Spleen (tissue), 7 donors: Measurements from ENCODE around the gene CASQ2.

Source experiments
- POLR2A ChIP-seq, 3 donors: fragments of 450-650 bp; IDR thresholded peaks; one replicate each; pipeline ENCODE4 v1.5.1; 2017; ENCODE audit warnings: antibody characterized with exemption in 3 of 3, mild to moderate bottlenecking in 1 of 3
- POLR2AphosphoS5 ChIP-seq, 3 donors: sonication (generic); formaldehyde crosslinking; IDR thresholded peaks; one replicate each; pipeline ENCODE4 v1.5.1; 2017; ENCODE audit warnings: antibody characterized with exemption in 3 of 3
- TF ChIP-seq, protein P1 (sequence below), 11 experiments: fragments of 200-600 bp in 7 of 11; fragments of 450-650 bp in 4 of 11; sonication (generic) in 4 of 11; IDR thresholded peaks in 8 of 11; conservative IDR thresholded peaks in 3 of 11; 1 replicate in 7 of 11; 2 replicates in 4 of 11; pipeline versions ENCODE4 v1.4.0 to v1.8.0; 2016 to 2021; ENCODE audit warnings: antibody characterized with exemption in 11 of 11, inconsistent platforms in 4 of 11, mild to moderate bottlenecking in 1 of 11
- donor health status: DM: no; HTN: no; CAD: no; lungs with moderate emphysema.
- donor health status: DM: no; HTN: no; CAD: no.
- donor health status: DM: no; HTN: no; CAD: no.

DNA sequence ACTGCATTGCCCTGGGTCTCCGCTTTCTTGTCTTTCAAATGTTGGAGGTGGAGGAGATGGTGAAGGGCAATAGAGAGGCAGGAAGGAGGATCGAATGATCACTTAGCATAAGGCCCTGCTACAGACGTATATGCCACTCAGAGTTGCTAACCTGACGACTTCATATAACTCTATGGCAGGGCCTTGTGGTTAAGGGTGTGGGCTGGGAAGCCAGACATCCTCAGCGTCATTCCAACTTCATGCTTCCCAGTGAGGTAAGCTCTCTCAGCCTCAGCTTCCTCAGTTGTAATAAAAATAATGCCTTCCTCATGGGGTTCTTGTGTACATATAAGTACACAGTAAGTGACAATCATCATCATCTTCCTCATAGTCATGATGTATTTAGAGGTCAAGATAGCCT is 54.6 kb downstream of the CASQ2 start:
- TF ChIP-seq, protein P1, sequence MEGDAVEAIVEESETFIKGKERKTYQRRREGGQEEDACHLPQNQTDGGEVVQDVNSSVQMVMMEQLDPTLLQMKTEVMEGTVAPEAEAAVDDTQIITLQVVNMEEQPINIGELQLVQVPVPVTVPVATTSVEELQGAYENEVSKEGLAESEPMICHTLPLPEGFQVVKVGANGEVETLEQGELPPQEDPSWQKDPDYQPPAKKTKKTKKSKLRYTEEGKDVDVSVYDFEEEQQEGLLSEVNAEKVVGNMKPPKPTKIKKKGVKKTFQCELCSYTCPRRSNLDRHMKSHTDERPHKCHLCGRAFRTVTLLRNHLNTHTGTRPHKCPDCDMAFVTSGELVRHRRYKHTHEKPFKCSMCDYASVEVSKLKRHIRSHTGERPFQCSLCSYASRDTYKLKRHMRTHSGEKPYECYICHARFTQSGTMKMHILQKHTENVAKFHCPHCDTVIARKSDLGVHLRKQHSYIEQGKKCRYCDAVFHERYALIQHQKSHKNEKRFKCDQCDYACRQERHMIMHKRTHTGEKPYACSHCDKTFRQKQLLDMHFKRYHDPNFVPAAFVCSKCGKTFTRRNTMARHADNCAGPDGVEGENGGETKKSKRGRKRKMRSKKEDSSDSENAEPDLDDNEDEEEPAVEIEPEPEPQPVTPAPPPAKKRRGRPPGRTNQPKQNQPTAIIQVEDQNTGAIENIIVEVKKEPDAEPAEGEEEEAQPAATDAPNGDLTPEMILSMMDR (IDR thresholded peaks at IDR 0.05 in 8 of 11, conservative IDR thresholded peaks at IDR 0.05 in 3 of 11) = no peak
- TF ChIP-seq POLR2AphosphoS5 (IDR thresholded peaks at IDR 0.05) (no peak), POLR2A (IDR thresholded peaks at IDR 0.05) (no peak)
